Measurements from ENCODE around the gene PMPCA.
"Not testable (repeated sequence)": the region's sequence is repeated elsewhere in the genome, so short reads cannot be mapped to it uniquely, and the experiment has no call there.

Gene PMPCA

GRCh38 chr9:136418182-136419091, 8.0 kb downstream of the PMPCA start:
- DNase-seq, result no peak

- no peak for DNase-seq
Measured at GRCh38 chr9:136419092-136419420, 8.6 kb downstream of the PMPCA start.

- no peak for DNase-seq
Measured at GRCh38 chr9:136421791-136422190, 11.3 kb downstream of the PMPCA start.

- DNase-seq, result no peak
Measured at GRCh38 chr9:136422876-136423275, 12.4 kb downstream of the PMPCA start.

GRCh38 chr9:136423432-136424146, 13.1 kb downstream of the PMPCA start:
- DNase-seq, result no peak

- DNase-seq, result no peak
Measured at GRCh38 chr9:136424750-136425362, 14.4 kb downstream of the PMPCA start.

GRCh38 chr9:136425367-136425766, 14.9 kb downstream of the PMPCA start:
- not testable (repeated sequence) for DNase-seq

- no peak for DNase-seq
Measured at GRCh38 chr9:136426787-136427186, 16.3 kb downstream of the PMPCA start.

GRCh38 chr9:136429075-136429628, 18.7 kb downstream of the PMPCA start:
- no peak for DNase-seq

- DNase-seq, result no peak
Measured at GRCh38 chr9:136429683-136430491, 19.4 kb downstream of the PMPCA start.

- no peak for DNase-seq
Measured at GRCh38 chr9:136430588-136431234, 20.3 kb downstream of the PMPCA start.

GRCh38 chr9:136431782-136432350, 21.4 kb downstream of the PMPCA start:
- no peak for DNase-seq

GRCh38 chr9:136432591-136432990, 22.1 kb downstream of the PMPCA start:
- DNase-seq, result no peak

- no peak for DNase-seq
Measured at GRCh38 chr9:136433043-136433715, 22.7 kb downstream of the PMPCA start.

- DNase-seq, result no peak
Measured at GRCh38 chr9:136433849-136434579, 23.6 kb downstream of the PMPCA start.

GRCh38 chr9:136434580-136435169, 24.2 kb downstream of the PMPCA start:
- DNase-seq, result no peak

- no peak for DNase-seq
Measured at GRCh38 chr9:136436055-136436634, 25.7 kb downstream of the PMPCA start.

GRCh38 chr9:136437430-136437829, 27.0 kb downstream of the PMPCA start:
- no peak for DNase-seq

GRCh38 chr9:136437839-136438547, 27.5 kb downstream of the PMPCA start:
- no peak for DNase-seq

Data from suppressor macrophage treated with lipopolysaccharide for 1 hour (primary cell).